ENCODE results near the gene SEMA5A.

SEMA5A gene

DNA sequence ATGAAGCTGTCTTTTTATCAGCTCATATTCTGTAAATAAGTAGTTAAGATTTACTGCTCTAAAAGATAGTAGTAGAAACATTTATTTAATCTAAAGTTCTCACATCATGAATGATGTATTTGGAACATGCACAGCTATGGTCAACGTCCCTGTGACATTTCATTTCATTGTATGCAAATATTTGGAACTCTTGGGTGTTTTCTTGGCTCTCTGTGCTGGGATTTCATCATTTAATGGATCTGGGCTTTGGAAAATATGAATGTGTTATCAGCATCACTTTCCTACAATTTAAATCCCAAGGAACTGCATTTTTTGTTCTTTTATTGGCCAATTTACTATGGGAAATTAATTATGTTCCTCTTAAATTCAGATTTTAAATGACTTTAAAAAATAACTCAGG lies 462.9 kb downstream of the SEMA5A start:
- Histone ChIP-seq H3K36me3 (ENCODE audit: control insufficient read depth in 2 of 2, insufficient read depth in 1 of 2, low read length in 2 of 2) (no peaks in the 10 kb centered on the region), H3K4me1 (ENCODE audit: control insufficient read depth, insufficient read depth, low read length) (no peaks in the 10 kb centered on the region), H3K27ac (ENCODE audit: extremely low read depth, low read depth, low read length) (no peak overlapping the region), H3K9me3 (ENCODE audit: control insufficient read depth, insufficient read depth, low read depth, low read length) (no peaks in the 10 kb centered on the region), H3K4me3 (ENCODE audit: low read depth, low read length) (no peak overlapping the region)
- TF ChIP-seq ZNF785 (tag by site-specific recombination; IDR thresholded peaks at IDR 0.05): no peak
- TF ChIP-seq ZNF155 (tag by site-specific recombination; IDR thresholded peaks at IDR 0.05): no peak
- TF ChIP-seq, protein P1, sequence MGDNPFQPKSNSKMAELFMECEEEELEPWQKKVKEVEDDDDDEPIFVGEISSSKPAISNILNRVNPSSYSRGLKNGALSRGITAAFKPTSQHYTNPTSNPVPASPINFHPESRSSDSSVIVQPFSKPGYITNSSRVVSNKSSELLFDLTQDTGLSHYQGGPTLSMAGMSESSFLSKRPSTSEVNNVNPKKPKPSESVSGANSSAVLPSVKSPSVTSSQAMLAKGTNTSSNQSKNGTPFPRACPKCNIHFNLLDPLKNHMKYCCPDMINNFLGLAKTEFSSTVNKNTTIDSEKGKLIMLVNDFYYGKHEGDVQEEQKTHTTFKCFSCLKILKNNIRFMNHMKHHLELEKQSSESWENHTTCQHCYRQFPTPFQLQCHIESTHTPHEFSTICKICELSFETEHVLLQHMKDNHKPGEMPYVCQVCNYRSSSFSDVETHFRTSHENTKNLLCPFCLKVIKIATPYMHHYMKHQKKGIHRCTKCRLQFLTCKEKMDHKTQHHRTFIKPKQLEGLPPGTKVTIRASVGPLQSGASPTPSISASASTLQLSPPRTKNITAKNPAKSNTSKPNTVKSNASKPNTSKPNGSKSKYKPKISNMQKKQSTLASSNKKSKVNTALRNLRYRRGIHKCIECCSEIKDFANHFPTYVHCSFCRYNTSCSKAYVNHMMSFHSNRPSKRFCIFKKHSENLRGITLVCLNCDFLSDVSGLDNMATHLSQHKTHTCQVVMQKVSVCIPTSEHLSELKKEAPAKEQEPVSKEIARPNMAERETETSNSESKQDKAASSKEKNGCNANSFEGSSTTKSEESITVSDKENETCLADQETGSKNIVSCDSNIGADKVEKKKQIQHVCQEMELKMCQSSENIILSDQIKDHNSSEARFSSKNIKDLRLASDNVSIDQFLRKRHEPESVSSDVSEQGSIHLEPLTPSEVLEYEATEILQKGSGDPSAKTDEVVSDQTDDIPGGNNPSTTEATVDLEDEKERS (tag by site-specific recombination; IDR thresholded peaks at IDR 0.05): no peak
- TF ChIP-seq ZNF274 (IDR thresholded peaks at IDR 0.05; ENCODE audit: low read length): no peak
- TF ChIP-seq ZNF274 (tag by site-specific recombination; IDR thresholded peaks at IDR 0.05; ENCODE audit: borderline replicate concordance): no peak
- no peak for TF ChIP-seq ZNF146 (tag by site-specific recombination; IDR thresholded peaks at IDR 0.05)
- no peak for TF ChIP-seq ZNF629 (tag by site-specific recombination; IDR thresholded peaks at IDR 0.05)
- TF ChIP-seq KLF1 (tag by site-specific recombination; IDR thresholded peaks at IDR 0.05): no peak
- TF ChIP-seq GLI4 (tag by site-specific recombination; IDR thresholded peaks at IDR 0.05): no peak
- ChIA-PET CTCF (no interaction called here), POLR2A (no interaction called here)

DNA sequence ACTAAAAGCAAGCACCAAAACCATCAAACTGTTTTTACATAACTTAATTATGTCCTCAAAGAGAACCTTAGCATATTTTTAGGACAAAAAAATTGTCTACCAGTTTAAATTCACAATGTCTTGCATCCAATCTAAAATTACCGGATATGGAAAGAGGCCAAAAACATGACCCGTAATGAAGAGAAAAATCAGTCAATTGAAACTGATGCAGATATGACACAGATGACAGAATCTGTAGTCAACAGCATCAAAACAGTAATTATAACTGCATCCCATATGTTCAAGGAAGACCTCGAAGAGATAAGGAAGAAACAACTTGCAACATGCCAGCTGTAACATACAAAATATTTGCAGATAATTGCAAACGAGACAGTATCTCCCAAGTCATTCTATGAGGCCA lies 473.2 kb downstream of the SEMA5A start:
- CTCF ChIA-PET: no interaction called here
- Histone ChIP-seq H3K36me3 (ENCODE audit: control insufficient read depth in 2 of 2, insufficient read depth in 1 of 2, low read length in 2 of 2) (no peaks in the 10 kb centered on the region), H3K9me3 (ENCODE audit: control insufficient read depth, insufficient read depth, low read depth, low read length) (no peaks in the 10 kb centered on the region), H3K4me3 (ENCODE audit: low read depth, low read length) (no peak overlapping the region), H3K4me1 (ENCODE audit: control insufficient read depth, insufficient read depth, low read length) (no peaks in the 10 kb centered on the region), H3K27ac (ENCODE audit: extremely low read depth, low read depth, low read length) (no peak overlapping the region)
- POLR2A ChIA-PET: no interaction called here
- TF ChIP-seq, protein P2, sequence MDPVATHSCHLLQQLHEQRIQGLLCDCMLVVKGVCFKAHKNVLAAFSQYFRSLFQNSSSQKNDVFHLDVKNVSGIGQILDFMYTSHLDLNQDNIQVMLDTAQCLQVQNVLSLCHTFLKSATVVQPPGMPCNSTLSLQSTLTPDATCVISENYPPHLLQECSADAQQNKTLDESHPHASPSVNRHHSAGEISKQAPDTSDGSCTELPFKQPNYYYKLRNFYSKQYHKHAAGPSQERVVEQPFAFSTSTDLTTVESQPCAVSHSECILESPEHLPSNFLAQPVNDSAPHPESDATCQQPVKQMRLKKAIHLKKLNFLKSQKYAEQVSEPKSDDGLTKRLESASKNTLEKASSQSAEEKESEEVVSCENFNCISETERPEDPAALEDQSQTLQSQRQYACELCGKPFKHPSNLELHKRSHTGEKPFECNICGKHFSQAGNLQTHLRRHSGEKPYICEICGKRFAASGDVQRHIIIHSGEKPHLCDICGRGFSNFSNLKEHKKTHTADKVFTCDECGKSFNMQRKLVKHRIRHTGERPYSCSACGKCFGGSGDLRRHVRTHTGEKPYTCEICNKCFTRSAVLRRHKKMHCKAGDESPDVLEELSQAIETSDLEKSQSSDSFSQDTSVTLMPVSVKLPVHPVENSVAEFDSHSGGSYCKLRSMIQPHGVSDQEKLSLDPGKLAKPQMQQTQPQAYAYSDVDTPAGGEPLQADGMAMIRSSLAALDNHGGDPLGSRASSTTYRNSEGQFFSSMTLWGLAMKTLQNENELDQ (tag by site-specific recombination; IDR thresholded peaks at IDR 0.05; ENCODE audit: low read depth): no peak
- TF ChIP-seq ZNF394 (tag by site-specific recombination; IDR thresholded peaks at IDR 0.05; ENCODE audit: borderline replicate concordance): no peak
- TF ChIP-seq, protein P3, sequence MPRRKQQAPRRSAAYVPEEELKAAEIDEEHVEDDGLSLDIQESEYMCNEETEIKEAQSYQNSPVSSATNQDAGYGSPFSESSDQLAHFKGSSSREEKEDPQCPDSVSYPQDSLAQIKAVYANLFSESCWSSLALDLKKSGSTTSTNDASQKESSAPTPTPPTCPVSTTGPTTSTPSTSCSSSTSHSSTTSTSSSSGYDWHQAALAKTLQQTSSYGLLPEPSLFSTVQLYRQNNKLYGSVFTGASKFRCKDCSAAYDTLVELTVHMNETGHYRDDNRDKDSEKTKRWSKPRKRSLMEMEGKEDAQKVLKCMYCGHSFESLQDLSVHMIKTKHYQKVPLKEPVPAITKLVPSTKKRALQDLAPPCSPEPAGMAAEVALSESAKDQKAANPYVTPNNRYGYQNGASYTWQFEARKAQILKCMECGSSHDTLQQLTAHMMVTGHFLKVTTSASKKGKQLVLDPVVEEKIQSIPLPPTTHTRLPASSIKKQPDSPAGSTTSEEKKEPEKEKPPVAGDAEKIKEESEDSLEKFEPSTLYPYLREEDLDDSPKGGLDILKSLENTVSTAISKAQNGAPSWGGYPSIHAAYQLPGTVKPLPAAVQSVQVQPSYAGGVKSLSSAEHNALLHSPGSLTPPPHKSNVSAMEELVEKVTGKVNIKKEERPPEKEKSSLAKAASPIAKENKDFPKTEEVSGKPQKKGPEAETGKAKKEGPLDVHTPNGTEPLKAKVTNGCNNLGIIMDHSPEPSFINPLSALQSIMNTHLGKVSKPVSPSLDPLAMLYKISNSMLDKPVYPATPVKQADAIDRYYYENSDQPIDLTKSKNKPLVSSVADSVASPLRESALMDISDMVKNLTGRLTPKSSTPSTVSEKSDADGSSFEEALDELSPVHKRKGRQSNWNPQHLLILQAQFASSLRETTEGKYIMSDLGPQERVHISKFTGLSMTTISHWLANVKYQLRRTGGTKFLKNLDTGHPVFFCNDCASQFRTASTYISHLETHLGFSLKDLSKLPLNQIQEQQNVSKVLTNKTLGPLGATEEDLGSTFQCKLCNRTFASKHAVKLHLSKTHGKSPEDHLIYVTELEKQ (tag by site-specific recombination; IDR thresholded peaks at IDR 0.05; ENCODE audit: borderline replicate concordance): no peak
- no peak for TF ChIP-seq ZNF157 (tag by site-specific recombination; IDR thresholded peaks at IDR 0.05)
- TF ChIP-seq ZNF426 (tag by site-specific recombination; IDR thresholded peaks at IDR 0.05): no peak
- TF ChIP-seq, protein P4, sequence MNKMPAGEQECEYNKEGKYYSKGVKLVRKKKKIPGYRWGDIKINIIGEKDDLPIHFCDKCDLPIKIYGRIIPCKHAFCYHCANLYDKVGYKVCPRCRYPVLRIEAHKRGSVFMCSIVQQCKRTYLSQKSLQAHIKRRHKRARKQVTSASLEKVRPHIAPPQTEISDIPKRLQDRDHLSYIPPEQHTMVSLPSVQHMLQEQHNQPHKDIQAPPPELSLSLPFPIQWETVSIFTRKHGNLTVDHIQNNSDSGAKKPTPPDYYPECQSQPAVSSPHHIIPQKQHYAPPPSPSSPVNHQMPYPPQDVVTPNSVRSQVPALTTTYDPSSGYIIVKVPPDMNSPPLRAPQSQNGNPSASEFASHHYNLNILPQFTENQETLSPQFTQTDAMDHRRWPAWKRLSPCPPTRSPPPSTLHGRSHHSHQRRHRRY (tag by site-specific recombination; IDR thresholded peaks at IDR 0.05): no peak
- TF ChIP-seq ZNF138 (tag by site-specific recombination; IDR thresholded peaks at IDR 0.05; ENCODE audit: borderline replicate concordance): no peak
- TF ChIP-seq, protein P5, sequence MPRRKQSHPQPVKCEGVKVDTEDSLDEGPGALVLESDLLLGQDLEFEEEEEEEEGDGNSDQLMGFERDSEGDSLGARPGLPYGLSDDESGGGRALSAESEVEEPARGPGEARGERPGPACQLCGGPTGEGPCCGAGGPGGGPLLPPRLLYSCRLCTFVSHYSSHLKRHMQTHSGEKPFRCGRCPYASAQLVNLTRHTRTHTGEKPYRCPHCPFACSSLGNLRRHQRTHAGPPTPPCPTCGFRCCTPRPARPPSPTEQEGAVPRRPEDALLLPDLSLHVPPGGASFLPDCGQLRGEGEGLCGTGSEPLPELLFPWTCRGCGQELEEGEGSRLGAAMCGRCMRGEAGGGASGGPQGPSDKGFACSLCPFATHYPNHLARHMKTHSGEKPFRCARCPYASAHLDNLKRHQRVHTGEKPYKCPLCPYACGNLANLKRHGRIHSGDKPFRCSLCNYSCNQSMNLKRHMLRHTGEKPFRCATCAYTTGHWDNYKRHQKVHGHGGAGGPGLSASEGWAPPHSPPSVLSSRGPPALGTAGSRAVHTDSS (tag by site-specific recombination; IDR thresholded peaks at IDR 0.05): no peak
- no peak for TF ChIP-seq ZNF132 (tag by site-specific recombination; IDR thresholded peaks at IDR 0.05; ENCODE audit: borderline replicate concordance)
- TF ChIP-seq YY1 (tag by site-specific recombination; IDR thresholded peaks at IDR 0.05): no peak
- no peak for TF ChIP-seq ZSCAN30 (tag by site-specific recombination; IDR thresholded peaks at IDR 0.05)
- no peak for TF ChIP-seq ZNF701 (tag by site-specific recombination; IDR thresholded peaks at IDR 0.05)
- no peak for TF ChIP-seq KLF10 (tag by site-specific recombination; IDR thresholded peaks at IDR 0.05)
- TF ChIP-seq ZNF473 (tag by site-specific recombination; IDR thresholded peaks at IDR 0.05): no peak
- no peak for TF ChIP-seq ZNF366 (tag by site-specific recombination; conservative IDR thresholded peaks at IDR 0.05)
